Inflammatory macrophage treated with lipopolysaccharide for 4 hours (primary cell): Measurements from ENCODE around the gene JMY.
A peak's percentile ranks its signal among the peaks of the same experiment; 100 is the strongest.

Source experiments
- DNase-seq: peaks from one replicate; pipeline ENCODE4 v3.0.0-alpha.2; 2020

JMY gene, protein sequence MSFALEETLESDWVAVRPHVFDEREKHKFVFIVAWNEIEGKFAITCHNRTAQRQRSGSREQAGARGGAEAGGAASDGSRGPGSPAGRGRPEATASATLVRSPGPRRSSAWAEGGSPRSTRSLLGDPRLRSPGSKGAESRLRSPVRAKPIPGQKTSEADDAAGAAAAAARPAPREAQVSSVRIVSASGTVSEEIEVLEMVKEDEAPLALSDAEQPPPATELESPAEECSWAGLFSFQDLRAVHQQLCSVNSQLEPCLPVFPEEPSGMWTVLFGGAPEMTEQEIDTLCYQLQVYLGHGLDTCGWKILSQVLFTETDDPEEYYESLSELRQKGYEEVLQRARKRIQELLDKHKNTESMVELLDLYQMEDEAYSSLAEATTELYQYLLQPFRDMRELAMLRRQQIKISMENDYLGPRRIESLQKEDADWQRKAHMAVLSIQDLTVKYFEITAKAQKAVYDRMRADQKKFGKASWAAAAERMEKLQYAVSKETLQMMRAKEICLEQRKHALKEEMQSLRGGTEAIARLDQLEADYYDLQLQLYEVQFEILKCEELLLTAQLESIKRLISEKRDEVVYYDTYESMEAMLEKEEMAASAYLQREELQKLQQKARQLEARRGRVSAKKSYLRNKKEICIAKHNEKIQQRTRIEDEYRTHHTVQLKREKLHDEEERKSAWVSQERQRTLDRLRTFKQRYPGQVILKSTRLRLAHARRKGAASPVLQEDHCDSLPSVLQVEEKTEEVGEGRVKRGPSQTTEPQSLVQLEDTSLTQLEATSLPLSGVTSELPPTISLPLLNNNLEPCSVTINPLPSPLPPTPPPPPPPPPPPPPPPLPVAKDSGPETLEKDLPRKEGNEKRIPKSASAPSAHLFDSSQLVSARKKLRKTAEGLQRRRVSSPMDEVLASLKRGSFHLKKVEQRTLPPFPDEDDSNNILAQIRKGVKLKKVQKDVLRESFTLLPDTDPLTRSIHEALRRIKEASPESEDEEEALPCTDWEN

DNA sequence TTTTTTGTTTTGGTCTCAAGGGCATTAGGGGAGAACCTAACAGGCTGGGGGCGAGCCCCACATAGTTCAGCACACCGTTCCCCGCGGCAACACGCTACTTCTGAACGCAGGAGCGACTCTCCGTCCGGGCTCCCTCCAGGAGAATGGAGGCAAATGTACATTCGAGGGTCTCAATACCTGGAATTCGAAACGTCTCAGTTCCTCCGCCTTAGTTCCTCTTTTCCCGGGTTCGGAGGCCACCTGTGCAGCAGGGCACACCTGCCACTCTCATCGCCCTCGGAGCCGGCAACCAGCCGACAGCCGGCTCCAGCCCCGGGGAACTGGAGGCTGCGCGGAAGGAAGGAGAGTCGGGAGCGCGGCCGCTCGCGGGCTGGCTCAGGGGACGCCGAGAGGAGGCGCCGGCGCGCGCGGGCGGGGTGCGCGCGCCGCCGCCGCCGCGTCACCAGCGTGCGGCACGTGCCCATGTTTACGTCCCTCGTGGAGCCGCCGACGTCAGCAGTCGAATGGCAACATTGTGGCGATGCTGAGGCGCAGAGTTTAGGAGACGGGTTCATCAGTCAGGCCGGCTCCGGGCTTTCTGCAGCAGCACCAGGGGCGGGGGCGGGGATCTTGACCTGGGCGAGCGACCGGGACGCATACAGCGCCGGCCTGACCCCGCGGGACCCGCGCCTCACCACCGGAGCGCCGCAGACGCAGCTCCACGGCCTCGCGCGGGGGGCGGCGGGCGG is at the start of gene JMY:
JMY (plus strand) TSS at position 498 of the 728 bp plus-strand sequence. CDS start 520 bp downstream, outside the sequence.
- DNase-seq = peak; percentile 86

DNA sequence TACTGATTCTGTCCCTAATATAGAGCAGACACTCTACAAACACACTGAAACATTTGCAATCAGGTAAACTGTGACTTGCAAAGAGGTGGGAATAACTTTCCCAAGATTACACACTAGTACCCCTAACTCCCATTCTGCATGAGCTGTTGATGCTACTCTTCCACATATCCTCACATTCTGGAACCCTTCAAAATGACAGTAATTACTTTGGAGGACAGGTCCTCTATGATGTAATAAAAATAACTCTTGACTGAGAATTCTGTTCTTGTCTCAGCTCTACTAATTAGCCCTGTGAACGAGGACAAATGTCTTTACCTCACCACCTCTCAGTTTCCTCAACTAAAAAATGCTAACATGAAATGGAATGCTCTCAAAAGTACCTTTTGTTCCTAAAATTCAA is 49.5 kb upstream of the JMY start:
- DNase-seq = no peak

DNA sequence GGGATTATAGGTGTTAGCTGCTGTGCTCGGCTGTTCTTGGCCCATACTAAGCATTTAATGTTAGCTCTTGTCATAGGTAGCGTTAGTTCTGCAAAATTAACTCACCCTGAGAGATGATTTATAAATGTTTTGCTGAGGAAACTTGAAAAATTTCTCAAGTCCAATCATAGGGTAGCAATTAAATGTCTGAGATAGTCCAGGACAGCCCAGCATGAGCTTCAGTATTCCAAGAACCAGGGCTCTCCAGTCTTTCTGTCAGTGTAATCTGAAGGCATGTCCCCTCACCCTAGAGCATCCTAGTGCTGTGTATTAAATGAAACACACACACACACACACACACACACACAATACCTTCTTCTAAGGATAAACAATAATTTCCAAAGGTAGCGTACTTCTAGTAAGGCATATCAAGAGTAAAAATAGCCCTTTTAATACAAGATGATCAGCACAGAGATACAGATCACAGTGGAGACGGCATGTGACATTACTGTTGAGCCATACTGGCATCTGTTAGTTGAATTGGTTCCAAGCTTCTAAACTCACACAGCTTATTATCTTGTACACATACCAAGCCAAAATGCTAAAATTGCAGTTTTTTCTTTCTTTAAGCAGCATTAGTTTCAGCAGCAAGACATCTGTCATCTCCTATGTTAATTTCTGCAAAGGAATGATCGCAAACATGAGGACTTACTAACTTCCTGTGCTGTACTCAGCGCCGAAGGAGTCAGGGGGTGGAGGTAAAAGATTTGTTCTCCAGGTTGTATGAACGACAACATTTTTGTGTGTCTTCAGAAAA is 46.3 kb upstream of the JMY start:
- DNase-seq = no peak

DNA sequence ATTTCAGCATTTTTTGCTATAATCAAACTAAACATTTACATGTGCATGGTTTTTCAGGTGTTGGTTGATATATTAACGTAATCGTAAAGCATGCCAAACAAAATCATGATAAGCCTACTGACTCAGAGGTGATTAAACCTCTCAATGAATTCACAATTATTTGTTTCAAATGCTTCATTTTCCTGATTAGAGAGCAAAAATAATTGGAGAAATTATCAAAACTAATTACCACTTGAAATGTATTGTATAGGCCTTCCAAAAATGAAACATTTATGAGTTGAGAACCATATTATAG is 45.7 kb upstream of the JMY start:
- DNase-seq = no peak

DNA sequence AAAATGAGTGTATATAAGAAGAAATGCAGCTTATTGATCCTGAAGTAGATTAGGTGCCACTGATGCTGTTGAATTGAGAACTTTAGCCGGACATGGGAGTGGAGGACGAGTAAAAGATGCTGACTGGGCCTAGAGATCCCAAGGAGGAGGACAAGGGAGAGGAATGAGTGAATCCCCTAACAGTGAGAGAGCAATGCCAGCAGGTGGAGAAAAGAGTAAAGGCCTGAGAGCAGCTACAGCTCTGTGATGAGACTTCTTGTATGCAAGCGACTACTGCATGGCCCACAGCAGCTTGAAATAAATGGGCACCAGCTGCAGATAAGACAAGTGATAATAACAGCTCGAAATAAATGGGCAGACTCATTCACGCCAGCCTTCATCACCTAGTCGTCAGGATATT is 44.5 kb upstream of the JMY start:
- DNase-seq = no peak

DNA sequence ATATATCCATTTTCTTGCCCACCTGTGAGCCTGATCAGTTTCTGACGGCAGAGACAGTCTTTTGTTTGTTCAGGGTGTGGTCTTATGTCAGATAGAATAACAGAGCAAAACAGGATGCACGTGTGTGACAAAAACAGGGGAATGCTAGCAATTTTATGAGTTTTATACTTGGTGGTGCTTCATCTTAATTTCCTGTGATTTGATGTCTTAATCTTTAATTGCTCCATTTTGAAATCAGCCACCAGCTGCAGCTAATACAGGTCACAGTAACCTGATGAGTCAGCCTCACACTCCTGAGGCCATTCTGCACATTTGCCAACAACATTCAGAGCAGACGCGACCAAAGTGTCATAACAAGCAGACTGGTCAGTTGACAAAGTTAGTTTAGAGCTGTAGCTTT is 42.3 kb upstream of the JMY start:
- DNase-seq = no peak

DNA sequence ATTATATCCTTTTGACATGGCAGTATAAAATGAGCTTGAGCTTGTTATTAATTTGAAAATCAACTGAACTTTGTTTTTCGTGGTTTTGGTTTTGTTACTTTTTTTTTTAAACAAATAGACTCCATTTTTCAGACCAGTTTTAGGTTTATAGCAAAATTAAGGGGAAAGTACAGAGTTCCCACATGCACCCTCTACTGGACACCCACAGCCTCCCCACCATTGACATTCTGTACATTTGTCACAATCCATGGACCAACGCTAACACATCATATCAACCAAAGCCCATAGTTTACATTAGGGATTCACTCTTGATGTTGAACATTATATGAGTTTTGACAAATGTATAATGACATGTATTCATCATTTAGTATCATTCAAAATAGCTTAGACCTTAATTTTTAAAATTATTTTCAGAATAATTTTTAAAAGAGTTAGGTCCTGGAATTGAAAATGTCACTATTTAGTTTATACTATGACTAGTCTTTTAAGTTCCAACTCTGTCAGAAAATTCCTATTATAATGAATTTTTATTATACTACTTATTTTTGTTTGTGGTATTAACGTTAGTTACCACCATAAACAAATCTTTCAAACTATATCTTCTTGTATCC is 35.3 kb upstream of the JMY start:
- DNase-seq = no peak

DNA sequence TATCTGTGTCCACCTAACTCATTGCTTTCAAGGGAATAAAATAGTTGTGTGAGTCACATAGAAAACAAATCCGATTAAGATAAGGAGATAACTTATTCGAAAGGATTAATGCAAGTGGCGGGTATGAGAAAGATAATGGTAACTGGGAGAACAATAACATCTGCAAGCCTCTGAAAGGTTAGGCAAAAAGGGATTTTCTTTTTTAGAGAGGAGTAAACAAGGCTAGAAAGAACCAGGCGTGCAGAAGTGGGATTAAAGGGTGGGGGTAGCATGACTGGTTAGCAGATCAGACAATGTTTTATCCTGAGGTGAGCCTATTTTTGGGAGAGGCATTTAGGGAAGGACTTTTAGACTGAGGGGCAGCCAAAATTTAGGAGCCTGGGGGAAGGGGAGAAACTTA is 34.7 kb upstream of the JMY start:
- DNase-seq = no peak

DNA sequence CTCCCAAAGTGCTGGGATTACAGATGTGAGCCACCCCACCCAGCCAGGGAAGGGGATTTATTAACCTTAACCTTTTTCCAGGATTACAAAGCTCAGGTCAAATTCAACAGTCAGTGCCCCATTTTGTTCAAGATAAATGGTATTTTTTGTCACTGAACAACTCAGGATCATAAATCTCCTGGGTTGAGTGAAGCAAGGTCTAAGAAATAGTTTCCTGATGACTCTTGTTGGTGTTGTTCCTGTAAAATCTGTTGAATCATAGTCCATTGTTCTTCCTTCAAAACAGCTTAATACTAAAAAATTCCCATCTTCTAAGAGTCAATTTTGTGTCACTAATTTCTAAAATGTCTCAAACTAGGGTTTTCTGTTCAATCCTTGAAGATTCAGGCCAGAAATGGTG is 33.9 kb upstream of the JMY start:
- no peak for DNase-seq

DNA sequence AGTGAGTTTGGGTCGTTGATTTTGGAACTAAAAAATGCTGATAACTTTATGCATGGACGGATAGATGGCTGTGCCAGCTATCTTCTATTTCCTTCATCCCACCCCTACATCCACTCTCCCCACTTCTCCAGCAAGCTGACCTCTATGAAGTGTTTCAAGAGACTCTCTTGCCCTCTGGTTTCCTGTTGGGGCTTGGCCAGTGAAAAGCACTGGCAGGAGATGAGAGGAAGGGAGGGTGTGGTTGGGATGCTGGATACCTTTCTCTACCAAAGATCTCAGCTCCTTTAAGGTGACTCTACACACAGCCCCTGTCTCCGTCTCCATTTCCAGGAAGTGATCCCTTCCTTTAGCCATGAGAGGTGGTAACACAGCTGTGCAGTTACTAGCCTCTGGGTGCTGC is 30.0 kb upstream of the JMY start:
- no peak for DNase-seq

DNA sequence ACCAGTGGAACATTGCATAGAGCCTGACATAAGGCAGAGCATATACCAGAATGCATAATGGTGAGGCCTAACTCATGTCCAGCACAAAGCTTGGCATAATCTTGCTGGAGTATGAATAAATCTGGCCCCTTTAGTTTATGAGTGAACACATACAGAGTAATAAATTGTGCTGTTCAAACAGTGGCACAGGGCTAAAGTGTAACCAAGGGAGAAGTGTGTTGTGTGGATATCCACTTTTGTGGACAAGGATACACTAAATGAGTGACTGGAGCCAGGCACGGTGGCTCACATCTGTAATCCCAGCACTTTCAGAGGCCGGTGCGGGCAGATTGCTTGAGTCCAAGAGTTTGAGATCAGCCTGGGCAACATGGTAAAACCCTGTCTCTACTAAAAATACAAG is 29.4 kb upstream of the JMY start:
- no peak for DNase-seq

DNA sequence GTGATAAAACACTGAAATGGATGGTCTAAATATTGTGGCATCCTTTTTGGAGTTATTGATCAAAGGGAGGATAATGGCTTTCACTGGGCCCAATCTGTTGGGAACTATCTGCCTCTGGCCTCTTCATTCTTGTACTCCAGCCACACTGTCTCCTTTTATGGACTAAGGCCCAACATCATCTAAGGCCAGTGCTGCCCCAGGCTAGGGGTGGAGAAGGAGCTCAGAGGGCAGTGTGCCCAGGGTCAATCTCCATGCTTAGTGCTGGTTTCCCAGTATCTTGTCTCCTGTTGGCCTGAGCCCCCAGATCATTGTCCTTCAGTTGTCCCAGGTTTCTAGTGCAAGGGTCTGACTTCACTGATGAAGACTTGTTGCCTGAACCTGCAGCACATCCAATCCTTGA is 26.4 kb upstream of the JMY start:
- DNase-seq = no peak

DNA sequence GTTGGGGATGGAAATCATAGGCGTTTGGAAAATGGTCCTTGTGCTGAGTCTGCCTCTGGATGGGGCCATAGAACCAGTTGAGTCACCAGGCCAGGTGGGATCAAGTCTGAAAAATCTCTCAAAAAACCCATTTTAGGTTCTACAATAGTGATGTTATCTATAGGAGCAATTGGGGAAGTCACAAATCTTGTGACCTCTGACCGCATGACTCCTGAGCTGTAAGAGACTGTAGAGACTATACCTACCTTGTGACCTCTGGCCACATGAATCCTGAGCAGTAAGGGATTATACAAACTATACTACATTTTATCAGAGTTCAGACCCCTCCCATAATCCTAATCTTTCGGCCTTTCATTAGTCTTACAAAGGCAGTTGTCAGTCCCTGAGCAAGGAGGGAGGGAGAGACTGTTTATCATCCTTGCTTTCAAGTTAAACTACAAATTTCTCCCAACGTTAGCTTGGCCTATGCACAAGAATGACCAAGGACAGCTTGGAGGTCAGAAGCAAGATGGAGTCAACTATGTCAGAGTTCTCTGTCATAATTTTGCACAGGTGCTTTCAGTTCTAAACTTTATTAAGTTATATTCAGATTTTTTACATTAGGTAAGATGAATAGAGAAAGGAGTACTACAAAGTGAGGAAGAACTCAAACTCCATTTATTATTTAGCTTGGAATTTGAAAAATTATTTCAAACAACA is 11.5 kb upstream of the JMY start:
- DNase-seq = peak; percentile 45

DNA sequence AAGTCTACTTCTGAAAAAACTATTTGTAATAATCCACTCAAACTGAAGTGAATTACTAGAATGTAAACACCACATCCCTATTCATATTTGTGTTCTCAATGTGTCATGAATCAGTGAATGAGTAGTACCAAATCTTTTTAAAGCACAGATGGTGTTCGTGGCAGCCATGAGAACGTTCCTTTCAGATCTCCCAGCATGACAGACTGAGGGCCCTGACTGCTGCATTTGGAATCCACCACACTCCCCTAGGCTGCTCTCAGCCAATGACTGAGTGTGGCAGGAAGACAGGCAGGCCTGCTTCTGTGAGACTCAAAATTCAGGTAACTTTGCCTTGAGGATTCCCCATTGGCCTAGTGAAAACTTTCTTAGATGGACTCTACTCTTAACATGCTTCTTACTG is 10.9 kb upstream of the JMY start:
- no peak for DNase-seq

DNA sequence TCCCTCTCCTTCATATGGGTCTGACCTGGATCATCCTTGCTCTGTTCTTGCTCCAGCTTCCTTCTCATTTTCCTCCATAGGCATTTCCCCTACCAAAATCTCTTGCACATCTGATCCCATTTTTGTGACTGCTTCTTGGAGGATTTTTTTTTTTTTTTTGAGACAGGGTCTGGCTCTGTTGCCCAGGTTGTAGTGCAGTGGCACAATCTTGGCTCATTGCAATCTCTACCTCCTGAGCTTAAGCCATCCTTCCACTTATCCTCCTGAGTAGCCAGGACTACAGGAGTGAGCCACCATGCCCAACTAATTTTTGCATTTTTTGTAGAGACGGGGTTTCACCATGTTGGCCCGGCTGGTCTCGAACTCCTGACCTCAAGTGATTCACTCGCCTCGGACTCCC is 10.5 kb upstream of the JMY start:
- DNase-seq = no peak

DNA sequence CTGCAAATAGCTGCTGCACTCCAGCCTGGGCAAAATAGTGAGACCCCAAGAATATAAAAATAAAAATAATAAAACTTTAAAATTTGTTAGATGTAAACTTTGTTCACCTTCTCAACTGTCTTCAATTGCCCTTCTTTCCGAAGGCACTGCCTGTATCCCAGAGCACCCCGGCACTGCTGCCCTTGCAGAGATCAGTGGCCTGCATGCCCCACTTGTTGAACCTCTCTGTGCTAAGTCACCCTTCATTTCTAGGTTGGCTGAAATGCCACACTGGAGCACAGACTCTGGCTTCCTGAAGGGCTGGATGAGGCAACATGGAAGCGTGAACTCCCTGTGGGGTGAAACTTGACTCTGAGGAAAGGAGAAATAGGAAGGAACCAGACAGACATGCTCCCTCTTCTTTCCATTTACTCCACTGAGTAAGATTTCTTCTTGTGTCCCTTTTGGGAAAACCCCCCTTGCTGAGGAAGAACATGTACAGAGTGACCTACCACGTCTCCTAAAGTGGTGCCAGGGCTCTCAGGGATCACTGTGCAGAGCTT is 8.4 kb upstream of the JMY start:
- DNase-seq = peak; percentile 45

DNA sequence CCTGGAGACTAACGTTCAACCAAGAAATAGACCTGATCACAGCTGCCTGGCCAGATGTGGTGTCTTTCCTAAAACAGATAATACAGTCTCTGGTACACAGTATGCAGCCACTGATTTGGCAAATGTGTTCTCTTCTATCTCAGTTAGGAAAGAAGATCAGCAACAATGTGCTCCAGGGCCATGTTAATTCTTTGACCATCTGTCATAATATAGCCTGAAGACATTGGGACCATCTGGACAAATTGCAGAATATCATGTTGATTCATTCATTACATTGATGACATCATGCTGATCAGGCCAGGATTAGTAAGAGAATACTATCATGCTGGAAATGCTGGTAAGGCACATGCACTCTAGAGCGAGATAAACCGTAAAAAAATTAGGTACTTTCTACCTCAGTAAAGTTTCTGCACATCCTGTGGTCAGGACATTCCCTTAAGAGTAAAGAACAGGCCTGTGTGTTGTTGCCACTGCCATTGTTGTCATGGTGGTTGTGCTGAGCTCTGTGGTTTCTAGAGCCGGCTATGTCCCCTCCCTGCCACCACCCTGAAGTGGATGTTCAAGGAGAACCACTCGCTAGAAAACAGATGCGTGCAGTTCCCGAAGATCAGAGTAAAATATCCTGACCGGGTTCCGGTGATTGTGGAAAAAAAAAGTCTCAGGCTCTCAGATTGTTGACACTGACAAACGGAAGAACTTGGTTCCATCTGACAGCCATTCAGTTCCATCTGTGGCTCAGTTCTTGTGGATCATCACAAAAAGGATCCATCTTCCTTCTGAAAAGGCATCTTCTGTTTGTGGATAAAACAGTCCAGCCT is 6.4 kb upstream of the JMY start:
- peak; percentile 7 for DNase-seq

DNA sequence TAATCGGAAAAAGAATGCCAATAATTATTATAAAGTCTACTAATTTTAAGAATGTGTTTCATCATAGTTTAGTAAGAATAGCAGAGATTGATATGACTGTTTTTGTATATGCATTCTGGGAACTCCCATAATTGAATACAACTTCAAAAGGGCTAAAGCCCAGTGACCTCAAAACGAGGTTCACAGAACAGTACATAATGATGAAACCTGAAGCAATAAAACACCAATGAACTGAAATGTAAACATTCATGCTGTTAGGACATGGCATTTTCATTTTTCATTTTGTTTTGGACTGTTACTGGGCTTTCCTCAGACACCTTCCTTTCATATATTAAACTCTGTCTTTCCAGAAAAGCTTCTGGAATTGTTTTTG is 684 bp upstream of the JMY start:
- DNase-seq = peak; percentile 66

DNA sequence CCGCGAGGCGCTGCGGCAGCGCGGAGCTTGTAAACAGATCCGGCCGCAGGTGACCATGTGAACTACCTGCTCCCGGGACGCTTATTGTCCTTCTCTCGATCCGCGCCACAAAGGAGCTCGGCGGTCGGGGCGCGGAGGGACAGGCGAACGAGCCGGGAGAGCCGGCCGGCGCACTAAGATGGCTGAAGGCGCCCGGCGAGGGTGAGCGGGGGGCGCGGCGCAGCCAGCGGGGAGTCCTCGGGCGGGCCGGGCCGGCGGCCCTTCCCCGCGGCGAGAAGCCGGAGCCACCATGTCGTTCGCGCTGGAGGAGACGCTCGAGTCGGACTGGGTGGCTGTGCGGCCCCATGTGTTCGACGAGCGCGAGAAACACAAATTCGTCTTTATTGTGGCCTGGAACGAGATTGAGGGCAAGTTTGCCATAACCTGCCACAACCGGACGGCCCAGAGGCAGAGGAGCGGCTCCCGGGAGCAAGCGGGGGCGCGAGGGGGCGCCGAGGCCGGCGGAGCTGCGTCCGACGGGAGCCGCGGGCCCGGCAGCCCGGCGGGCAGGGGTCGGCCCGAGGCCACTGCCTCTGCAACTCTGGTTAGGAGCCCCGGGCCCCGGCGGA is 535 bp downstream of the JMY start:
- DNase-seq = peak; percentile 15
